ENCODE measurements around the gene SCRN2. TPM values are rescaled to one million over a fixed set of nuclear protein-coding genes. Genes with fewer than 3 reads are reported as not detected.

SCRN2 gene
- total and polyA plus RNA-seq, 2 of the 13 experiments (the other 11 are each of a cell fraction or from before 2014, with no cell fraction given), result 21.7 to 29.5 TPM

DNA sequence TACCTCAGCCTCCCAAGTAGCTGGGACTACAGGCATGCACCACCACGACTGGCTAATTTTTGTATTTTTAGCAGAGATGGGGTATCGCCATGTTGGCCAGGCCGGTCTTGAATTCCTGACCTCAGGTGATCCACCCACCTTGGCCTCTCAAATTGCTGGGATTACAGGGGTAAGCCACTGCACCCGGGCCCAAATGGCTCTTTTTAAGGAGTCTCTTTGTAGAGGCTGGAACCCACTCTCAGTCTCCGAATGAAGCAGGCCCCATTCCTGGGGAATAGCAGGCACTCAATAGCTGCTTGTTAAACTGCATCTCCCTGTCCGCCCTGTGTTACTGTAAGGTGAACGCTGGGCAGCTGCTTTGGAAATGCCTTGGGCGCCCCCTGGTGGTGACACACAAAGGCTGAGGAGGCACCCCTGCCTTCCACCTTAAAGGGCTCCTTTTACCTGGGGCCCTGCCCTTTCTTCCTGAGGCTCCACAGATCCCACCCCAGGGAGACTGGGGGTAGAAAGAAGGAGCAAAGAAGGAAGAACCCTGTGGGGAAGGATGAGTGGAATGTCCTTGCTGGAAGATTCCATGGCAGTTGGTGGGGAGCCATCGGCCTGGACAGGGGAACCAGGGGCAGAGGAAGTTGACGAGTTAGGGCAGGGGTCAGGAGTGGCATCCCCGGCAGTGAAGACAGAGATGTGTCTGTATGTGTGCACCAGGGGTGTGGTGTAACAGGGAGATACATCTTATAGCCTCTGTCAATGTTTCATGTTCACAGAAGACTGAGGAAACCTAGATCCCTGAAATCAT is 48.9 kb upstream of the SCRN2 start (continued):
- TF ChIP-seq, protein P1, sequence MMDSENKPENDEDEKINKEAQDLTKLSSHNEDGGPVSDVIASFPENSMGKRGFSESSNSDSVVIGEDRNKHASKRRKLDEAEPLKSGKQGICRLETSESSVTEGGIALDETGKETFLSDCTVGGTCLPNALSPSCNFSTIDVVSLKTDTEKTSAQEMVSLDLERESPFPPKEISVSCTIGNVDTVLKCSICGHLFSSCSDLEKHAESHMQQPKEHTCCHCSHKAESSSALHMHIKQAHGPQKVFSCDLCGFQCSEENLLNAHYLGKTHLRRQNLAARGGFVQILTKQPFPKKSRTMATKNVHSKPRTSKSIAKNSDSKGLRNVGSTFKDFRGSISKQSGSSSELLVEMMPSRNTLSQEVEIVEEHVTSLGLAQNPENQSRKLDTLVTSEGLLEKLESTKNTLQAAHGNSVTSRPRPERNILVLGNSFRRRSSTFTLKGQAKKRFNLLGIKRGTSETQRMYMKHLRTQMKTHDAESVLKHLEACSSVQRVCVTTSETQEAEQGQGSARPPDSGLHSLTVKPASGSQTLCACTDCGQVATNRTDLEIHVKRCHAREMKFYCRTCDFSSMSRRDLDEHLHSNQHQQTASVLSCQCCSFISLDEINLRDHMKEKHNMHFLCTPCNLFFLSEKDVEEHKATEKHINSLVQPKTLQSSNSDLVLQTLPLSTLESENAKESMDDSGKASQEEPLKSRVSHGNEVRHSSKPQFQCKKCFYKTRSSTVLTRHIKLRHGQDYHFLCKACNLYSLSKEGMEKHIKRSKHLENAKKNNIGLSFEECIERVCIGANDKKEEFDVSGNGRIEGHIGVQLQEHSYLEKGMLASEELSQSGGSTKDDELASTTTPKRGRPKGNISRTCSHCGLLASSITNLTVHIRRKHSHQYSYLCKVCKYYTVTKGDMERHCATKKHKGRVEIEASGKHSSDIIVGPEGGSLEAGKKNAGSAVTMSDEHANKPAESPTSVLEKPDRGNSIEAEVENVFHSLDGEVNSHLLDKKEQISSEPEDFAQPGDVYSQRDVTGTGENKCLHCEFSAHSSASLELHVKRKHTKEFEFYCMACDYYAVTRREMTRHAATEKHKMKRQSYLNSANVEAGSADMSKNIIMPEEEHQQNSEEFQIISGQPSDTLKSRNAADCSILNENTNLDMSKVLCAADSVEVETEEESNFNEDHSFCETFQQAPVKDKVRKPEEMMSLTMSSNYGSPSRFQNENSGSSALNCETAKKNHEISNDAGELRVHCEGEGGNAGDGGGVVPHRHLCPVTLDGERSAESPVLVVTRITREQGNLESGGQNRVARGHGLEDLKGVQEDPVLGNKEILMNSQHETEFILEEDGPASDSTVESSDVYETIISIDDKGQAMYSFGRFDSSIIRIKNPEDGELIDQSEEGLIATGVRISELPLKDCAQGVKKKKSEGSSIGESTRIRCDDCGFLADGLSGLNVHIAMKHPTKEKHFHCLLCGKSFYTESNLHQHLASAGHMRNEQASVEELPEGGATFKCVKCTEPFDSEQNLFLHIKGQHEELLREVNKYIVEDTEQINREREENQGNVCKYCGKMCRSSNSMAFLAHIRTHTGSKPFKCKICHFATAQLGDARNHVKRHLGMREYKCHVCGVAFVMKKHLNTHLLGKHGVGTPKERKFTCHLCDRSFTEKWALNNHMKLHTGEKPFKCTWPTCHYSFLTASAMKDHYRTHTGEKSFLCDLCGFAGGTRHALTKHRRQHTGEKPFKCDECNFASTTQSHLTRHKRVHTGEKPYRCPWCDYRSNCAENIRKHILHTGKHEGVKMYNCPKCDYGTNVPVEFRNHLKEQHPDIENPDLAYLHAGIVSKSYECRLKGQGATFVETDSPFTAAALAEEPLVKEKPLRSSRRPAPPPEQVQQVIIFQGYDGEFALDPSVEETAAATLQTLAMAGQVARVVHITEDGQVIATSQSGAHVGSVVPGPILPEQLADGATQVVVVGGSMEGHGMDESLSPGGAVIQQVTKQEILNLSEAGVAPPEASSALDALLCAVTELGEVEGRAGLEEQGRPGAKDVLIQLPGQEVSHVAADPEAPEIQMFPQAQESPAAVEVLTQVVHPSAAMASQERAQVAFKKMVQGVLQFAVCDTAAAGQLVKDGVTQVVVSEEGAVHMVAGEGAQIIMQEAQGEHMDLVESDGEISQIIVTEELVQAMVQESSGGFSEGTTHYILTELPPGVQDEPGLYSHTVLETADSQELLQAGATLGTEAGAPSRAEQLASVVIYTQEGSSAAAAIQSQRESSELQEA (CRISPR knock-in tag; IDR thresholded peaks at IDR 0.05; ENCODE audit: not compliant biosample characterization), result no peak
- TF ChIP-seq ZBTB21 (CRISPR knock-in tag; IDR thresholded peaks at IDR 0.05) (no peak), ZFAT (CRISPR knock-in tag; conservative IDR thresholded peaks at IDR 0.05) (no peak), ZNF850 (CRISPR knock-in tag; conservative IDR thresholded peaks at IDR 0.05) (no peak), ESRRA (CRISPR knock-in tag; IDR thresholded peaks at IDR 0.05; ENCODE audit: low read depth) (no peak), MAZ (IDR thresholded peaks at IDR 0.05; ENCODE audit: borderline replicate concordance, low read depth, low read length) (no peak), MAZ (CRISPR knock-in tag; IDR thresholded peaks at IDR 0.05; ENCODE audit: low read depth) (no peak), ZSCAN30 (CRISPR knock-in tag; IDR thresholded peaks at IDR 0.05) (no peak), ZNF383 (CRISPR knock-in tag; IDR thresholded peaks at IDR 0.05; ENCODE audit: borderline replicate concordance) (no peak), BATF2 (CRISPR knock-in tag; IDR thresholded peaks at IDR 0.05) (no peak), PAWR (CRISPR knock-in tag; IDR thresholded peaks at IDR 0.05; ENCODE audit: borderline replicate concordance) (no peak), ZSCAN5A (CRISPR knock-in tag; IDR thresholded peaks at IDR 0.05; ENCODE audit: borderline replicate concordance) (no peak), BORCS8-MEF2B (CRISPR knock-in tag; IDR thresholded peaks at IDR 0.05) (no peak), ZNF232 (CRISPR knock-in tag; IDR thresholded peaks at IDR 0.05; ENCODE audit: borderline replicate concordance) (no peak), ZSCAN31 (CRISPR knock-in tag; IDR thresholded peaks at IDR 0.05; ENCODE audit: low read depth) (no peak)

Data from HepG2 (cell line).